Measurements from ENCODE around the gene RMI2.

GRCh38 chr16:11349599-11350276 is 4.5 kb downstream of the RMI2 start:
- no peak for TF ChIP-seq CTCF (IDR thresholded peaks at IDR 0.05)
- no peak for TF ChIP-seq POLR2A (IDR thresholded peaks at IDR 0.05)
